GM12878 (cell line): Measurements from ENCODE around the gene GTPBP1. TPM values are rescaled to one million over a fixed set of nuclear protein-coding genes. Genes with fewer than 3 reads are reported as not detected.

Source experiments
- ATAC-seq: fragments of 200-7000 bp; cut with Tn5 transposase; 3 replicates; pipeline ENCODE4 v1.9.1; 2020; ENCODE audit warnings: mild to moderate bottlenecking, moderate library complexity
- BruUV-seq: library from RNA; stranded (reverse); fragments of 400-500 nt; replicated peaks from 2 replicates; lab custom pipeline; 2021; lab: Mats Ljungman, UMichigan
- CTCF ChIA-PET: fragments of 300-600 bp; sonication (Branson Sonifier 250); formaldehyde crosslinking; extraction: SDS; loops from one replicate; lab custom pipeline; 2021; ENCODE audit warnings: inconsistent platforms; lab: Yijun Ruan, JAX
- POLR2A ChIA-PET: fragments of 350-600 bp; formaldehyde crosslinking; extraction: SDS; loops from one replicate; lab custom pipeline; 2021; ENCODE audit warnings: inconsistent platforms; lab: Charles Lee
- RAD21 ChIA-PET: fragments of 300-600 bp; sonication (Branson Sonifier 250); formaldehyde crosslinking; loops from one replicate; lab custom pipeline; 2023; ENCODE audit warnings: antibody characterized with exemption; ENCODE audit not compliant: unreplicated experiment; lab: Charles Lee
- SMC1A ChIA-PET: fragments of 300-600 bp; sonication (Branson Sonifier 250); formaldehyde crosslinking; loops from one replicate; lab custom pipeline; 2023; ENCODE audit not compliant: unreplicated experiment, uncharacterized antibody; lab: Charles Lee
- DNase-seq: peaks from one replicate; pipeline ENCODE4 v3.0.0-alpha.2; 2011; ENCODE audit warnings: low read depth, low spot score
- FAIRE-seq: peaks from 3 replicates; lab custom pipeline; 2011; peaks lifted over from hg19 to GRCh38; lab: Jason Lieb, UNC
- H2AFZ ChIP-seq: 2 replicates; pipeline ENCODE4 v1.6.0; 2011; ENCODE audit warnings: low read depth, low read length, control low read depth; ENCODE audit not compliant: control insufficient read depth
- H3K27ac ChIP-seq: 2 replicates; pipeline ENCODE4 v1.5.1; 2011; ENCODE audit warnings: control low read depth; ENCODE audit not compliant: control insufficient read depth, insufficient read depth
- H3K27me3 ChIP-seq, 2 experiments: replicated peaks in 1 of 2; 2 replicates each; pipeline versions ENCODE4 v1.6.0 to v1.6.1; 2011; ENCODE audit warnings: low read length in 1 of 2; ENCODE audit not compliant: control insufficient read depth in 2 of 2, insufficient read depth in 2 of 2
- H3K36me3 ChIP-seq, 2 experiments: 2 replicates each; pipeline ENCODE4 v1.5.1; 2011; ENCODE audit warnings: low read length in 1 of 2; ENCODE audit not compliant: control insufficient read depth in 2 of 2, insufficient read depth in 2 of 2
- H3K4me1 ChIP-seq: 2 replicates; pipeline ENCODE4 v1.6.1; 2011; ENCODE audit warnings: mild to moderate bottlenecking, low read length, moderate library complexity, mixed read lengths; ENCODE audit not compliant: control insufficient read depth, insufficient read depth
- H3K4me2 ChIP-seq: 2 replicates; pipeline ENCODE4 v1.6.0; 2011; ENCODE audit warnings: control low read depth; ENCODE audit not compliant: control insufficient read depth, insufficient read depth
- H3K4me3 ChIP-seq: fragments of 200-600 bp; sonication (generic); 2 replicates; pipeline ENCODE4 v1.5.1; 2016
- H3K79me2 ChIP-seq: 2 replicates; pipeline ENCODE4 v1.6.0; 2011; ENCODE audit warnings: low read length; ENCODE audit not compliant: control insufficient read depth, insufficient read depth
- H3K9ac ChIP-seq: 2 replicates; pipeline ENCODE4 v1.8.0; 2011; ENCODE audit warnings: low read length, control low read depth, mixed read lengths; ENCODE audit not compliant: control insufficient read depth, insufficient read depth
- H3K9me3 ChIP-seq: replicated peaks from 3 replicates; pipeline ENCODE4 v1.5.1; 2011; ENCODE audit warnings: mild to moderate bottlenecking, low read length; ENCODE audit not compliant: control insufficient read depth, insufficient read depth
- H4K20me1 ChIP-seq: 2 replicates; pipeline ENCODE4 v1.6.0; 2011; ENCODE audit not compliant: control insufficient read depth, insufficient read depth
- IKZF1 ChIP-seq: fragments of 450-650 bp; conservative IDR thresholded peaks from 2 replicates; pipeline ENCODE4 v1.6.1; 2017; ENCODE audit warnings: antibody characterized with exemption, mild to moderate bottlenecking
- KLF5 ChIP-seq: fragments of 450-650 bp; IDR thresholded peaks from 2 replicates; pipeline ENCODE4 v1.6.1; 2014; ENCODE audit warnings: mild to moderate bottlenecking; ENCODE audit not compliant: partially characterized antibody
- NBN ChIP-seq: fragments of 450-650 bp; IDR thresholded peaks from 2 replicates; pipeline ENCODE4 v1.6.1; 2016
- NFYB ChIP-seq: IDR thresholded peaks from 2 replicates; pipeline ENCODE4 v1.6.1; 2011; ENCODE audit warnings: low read depth, mild to moderate bottlenecking, low read length, improper control_type of control experiment, moderate library complexity; ENCODE audit not compliant: insufficient read depth
- RAD51 ChIP-seq: fragments of 450-650 bp; IDR thresholded peaks from 2 replicates; pipeline ENCODE4 v1.6.1; 2016; ENCODE audit warnings: moderate library complexity, mild to moderate bottlenecking, inconsistent platforms
- RFX5 ChIP-seq: IDR thresholded peaks from 2 replicates; pipeline ENCODE4 v1.6.1; 2011; ENCODE audit warnings: low read depth, low read length, improper control_type of control experiment
- SIN3A ChIP-seq: IDR thresholded peaks from 2 replicates; pipeline ENCODE4 v1.6.1; 2012; ENCODE audit warnings: low read depth, low read length, improper control_type of control experiment
- TARDBP ChIP-seq: IDR thresholded peaks from 2 replicates; pipeline ENCODE4 v1.6.1; 2016; ENCODE audit warnings: borderline replicate concordance
- TBL1XR1 ChIP-seq: IDR thresholded peaks from 2 replicates; pipeline ENCODE4 v1.6.1; 2012; ENCODE audit warnings: low read depth, low read length, improper control_type of control experiment
- ZNF24 ChIP-seq: fragments of 450-650 bp; IDR thresholded peaks from 2 replicates; pipeline ENCODE4 v1.6.1; 2017; ENCODE audit warnings: antibody characterized with exemption, mild to moderate bottlenecking
- WGBS: methylation state at CpG from one replicate; pipeline ENCODE4 v1.1.6; 2016; ENCODE audit warnings: low lambda C conversion rate; ENCODE audit not compliant: insufficient replicate concordance, insufficient coverage; ENCODE audit errors: missing lambda C conversion rate; 5-methylcytosine and 5-hydroxymethylcytosine counted together
- in situ Hi-C: fragments of 300-500 bp; cut with MboI; formaldehyde crosslinking; loops from 9 replicates; pipeline ENCODE4 v1.14.3; 2018; ENCODE audit warnings: mixed read lengths
- intact Hi-C: fragments of 100-400 bp; cut with micrococcal nuclease; formaldehyde crosslinking; loops from one replicate; pipeline ENCODE4 v1.14.2; 2022; ENCODE audit not compliant: unreplicated experiment
- polyA plus RNA-seq, 11 experiments: library from polyadenylated mRNA; depleted of rRNA in 4 of 11; unstranded in 6 of 11; stranded (reverse) in 5 of 11; fragments of >200 nt; fragmentation: Nextera tagmentation in 4 of 11; fragmentation: Illumina TruSeq in 1 of 11; extraction: Ambion mirVana in 4 of 11; extraction: Trizol in 1 of 11; gene quantifications; 1 replicate in 1 of 11; 2 replicates in 10 of 11; pipeline versions ENCODE4 v1.2.1 to v1.2.3, GENCODE V29; 2011 to 2016; ENCODE audit warnings: inconsistent platforms in 2 of 11, missing spikeins in 2 of 11, low read depth in 1 of 11
- total RNA-seq, 4 experiments: library from RNA; depleted of rRNA in 3 of 4; stranded (reverse); fragments of >200 nt in 3 of 4; fragmentation: Illumina TruSeq in 1 of 4; extraction: Trizol in 1 of 4; gene quantifications; 2 replicates each; pipeline versions ENCODE4 v1.2.1 to v1.2.3, GENCODE V29; 2013 to 2021
- TF ChIP-seq, protein P1 (sequence below): fragments of 450-650 bp; formaldehyde crosslinking; IDR thresholded peaks from 2 replicates; pipeline ENCODE4 v1.4.0; 2020; ENCODE audit warnings: mild to moderate bottlenecking, moderate library complexity
- TF ChIP-seq, protein P2 (sequence below): IDR thresholded peaks from 2 replicates; pipeline ENCODE4 v1.6.1; 2012; ENCODE audit warnings: low read depth, low read length, improper control_type of control experiment
- TF ChIP-seq, protein P3 (sequence below): IDR thresholded peaks from 2 replicates; pipeline ENCODE4 v1.6.1; 2011; ENCODE audit warnings: mild to moderate bottlenecking, low read depth, low read length, moderate library complexity; ENCODE audit not compliant: insufficient replicate concordance

GTPBP1 gene
- total and polyA plus RNA-seq, 10 of the 15 experiments (the other 5 are each of a cell fraction or from before 2014, with no cell fraction given), result 0.89 to 63.1 (median 34.2) TPM

DNA sequence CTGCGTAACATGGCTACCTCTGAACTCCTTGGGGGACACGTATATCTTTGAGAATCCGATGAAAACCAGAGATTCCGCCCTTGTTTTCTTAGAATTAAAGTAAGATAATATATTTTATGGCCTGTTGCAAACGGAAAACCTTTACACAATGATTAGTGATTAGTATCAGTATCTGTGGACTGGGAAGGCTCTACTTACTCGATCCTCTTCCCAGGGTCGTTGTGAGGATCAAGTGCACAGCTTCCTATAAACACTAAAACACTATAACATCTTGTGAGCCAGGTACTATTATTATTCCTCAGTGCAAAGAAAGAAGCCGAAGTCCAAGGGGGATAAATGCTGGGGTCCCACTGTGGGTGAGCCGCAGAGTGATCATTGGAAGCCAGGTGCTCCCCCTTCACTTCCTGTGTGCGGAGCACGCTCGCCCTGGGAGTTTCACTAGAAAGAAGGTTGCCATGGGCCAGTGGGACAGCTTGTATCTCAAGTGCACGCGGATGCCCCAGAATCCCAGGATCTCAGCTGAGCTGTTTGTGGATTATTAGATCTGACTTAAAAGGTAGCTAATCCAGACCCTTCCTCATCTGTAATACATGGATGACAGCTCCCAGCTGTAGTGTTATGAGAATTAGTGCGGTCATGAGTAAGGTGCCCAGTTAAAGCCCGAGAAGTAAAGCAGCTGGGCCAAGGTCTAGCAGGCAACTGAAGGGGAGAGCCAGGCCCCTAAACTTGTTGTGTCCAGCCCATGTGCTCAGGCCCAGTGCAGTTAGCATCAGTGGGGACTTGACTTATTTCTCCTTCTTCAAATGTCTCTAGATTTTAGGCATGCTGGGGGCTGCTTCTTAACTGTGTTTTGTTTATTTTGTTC, 48.5 kb upstream of the GTPBP1 start:
- H3K27me3 ChIP-seq, result no peaks in the 10 kb centered on the region
- H3K9me3 ChIP-seq, result no peaks in the 10 kb centered on the region
- in situ Hi-C loops, result no loop called here
- H3K36me3 ChIP-seq, result no peaks in the 10 kb centered on the region
- SMC1A ChIA-PET, result interaction anchor here (0.7 to 2.0 kb wide), 3 partner anchors 10 to 51 kb away, joined by 3 to 11 read pairs (median 3); no protein-coding TSS in a partner anchor
- H3K4me2 ChIP-seq, result peak overlapping the region; percentile 73
- no peaks in the 10 kb centered on the region for H4K20me1 ChIP-seq
- peak overlapping the region; percentile 86 for H3K4me3 ChIP-seq
- H2AFZ ChIP-seq, result peak overlapping the region; percentile 100
- CTCF ChIA-PET, result interaction anchor here (2.1 kb wide), 1 partner anchor 24 kb away, joined by 5 read pairs; the partner anchor contains the start of gene TOMM22
- H3K79me2 ChIP-seq, result peaks cover 11% of the 10 kb centered on the region
- WGBS, result under 1% methylated on average over 16 of the region's 16 CpGs
- no TSS peak for BruUV-seq
- DNase-seq, result no peak
- H3K9ac ChIP-seq, result peak overlapping the region; percentile 96
- H3K27ac ChIP-seq, result peak overlapping the region; percentile 99
- intact Hi-C loops, result no loop called here
- H3K4me1 ChIP-seq, result peaks cover 5% of the 10 kb centered on the region
- FAIRE-seq, result no peak
- RAD21 ChIA-PET, result interaction anchor here (1.0 to 1.6 kb wide), 3 partner anchors 9 to 605 kb away, joined by 3 to 5 read pairs (median 3); partner anchors contain the start of gene TOMM22
- peak; percentile 73 for ATAC-seq
- POLR2A ChIA-PET, result interaction anchor here (1.8 kb wide), 1 partner anchor 41 kb away, joined by 5 read pairs; no protein-coding TSS in a partner anchor
- no peak for TF ChIP-seq SIN3A
- TF ChIP-seq ZNF24, result no peak
- no peak for TF ChIP-seq NBN
- peak; percentile 50 for TF ChIP-seq IKZF1
- no peak for TF ChIP-seq KLF5
- TF ChIP-seq TARDBP, result no peak
- TF ChIP-seq, protein P1, sequence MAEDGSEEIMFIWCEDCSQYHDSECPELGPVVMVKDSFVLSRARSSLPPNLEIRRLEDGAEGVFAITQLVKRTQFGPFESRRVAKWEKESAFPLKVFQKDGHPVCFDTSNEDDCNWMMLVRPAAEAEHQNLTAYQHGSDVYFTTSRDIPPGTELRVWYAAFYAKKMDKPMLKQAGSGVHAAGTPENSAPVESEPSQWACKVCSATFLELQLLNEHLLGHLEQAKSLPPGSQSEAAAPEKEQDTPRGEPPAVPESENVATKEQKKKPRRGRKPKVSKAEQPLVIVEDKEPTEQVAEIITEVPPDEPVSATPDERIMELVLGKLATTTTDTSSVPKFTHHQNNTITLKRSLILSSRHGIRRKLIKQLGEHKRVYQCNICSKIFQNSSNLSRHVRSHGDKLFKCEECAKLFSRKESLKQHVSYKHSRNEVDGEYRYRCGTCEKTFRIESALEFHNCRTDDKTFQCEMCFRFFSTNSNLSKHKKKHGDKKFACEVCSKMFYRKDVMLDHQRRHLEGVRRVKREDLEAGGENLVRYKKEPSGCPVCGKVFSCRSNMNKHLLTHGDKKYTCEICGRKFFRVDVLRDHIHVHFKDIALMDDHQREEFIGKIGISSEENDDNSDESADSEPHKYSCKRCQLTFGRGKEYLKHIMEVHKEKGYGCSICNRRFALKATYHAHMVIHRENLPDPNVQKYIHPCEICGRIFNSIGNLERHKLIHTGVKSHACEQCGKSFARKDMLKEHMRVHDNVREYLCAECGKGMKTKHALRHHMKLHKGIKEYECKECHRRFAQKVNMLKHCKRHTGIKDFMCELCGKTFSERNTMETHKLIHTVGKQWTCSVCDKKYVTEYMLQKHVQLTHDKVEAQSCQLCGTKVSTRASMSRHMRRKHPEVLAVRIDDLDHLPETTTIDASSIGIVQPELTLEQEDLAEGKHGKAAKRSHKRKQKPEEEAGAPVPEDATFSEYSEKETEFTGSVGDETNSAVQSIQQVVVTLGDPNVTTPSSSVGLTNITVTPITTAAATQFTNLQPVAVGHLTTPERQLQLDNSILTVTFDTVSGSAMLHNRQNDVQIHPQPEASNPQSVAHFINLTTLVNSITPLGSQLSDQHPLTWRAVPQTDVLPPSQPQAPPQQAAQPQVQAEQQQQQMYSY (CRISPR knock-in tag), result no peak
- TF ChIP-seq, protein P2, sequence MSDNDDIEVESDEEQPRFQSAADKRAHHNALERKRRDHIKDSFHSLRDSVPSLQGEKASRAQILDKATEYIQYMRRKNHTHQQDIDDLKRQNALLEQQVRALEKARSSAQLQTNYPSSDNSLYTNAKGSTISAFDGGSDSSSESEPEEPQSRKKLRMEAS, result peak; percentile 55; the same call in 1 of the 2 replicates
- 0 out of 2 replicates have a peak, but pooled peaks have one; percentile 22 for TF ChIP-seq NFYB
- TF ChIP-seq RAD51, result no peak
- TF ChIP-seq, protein P3, sequence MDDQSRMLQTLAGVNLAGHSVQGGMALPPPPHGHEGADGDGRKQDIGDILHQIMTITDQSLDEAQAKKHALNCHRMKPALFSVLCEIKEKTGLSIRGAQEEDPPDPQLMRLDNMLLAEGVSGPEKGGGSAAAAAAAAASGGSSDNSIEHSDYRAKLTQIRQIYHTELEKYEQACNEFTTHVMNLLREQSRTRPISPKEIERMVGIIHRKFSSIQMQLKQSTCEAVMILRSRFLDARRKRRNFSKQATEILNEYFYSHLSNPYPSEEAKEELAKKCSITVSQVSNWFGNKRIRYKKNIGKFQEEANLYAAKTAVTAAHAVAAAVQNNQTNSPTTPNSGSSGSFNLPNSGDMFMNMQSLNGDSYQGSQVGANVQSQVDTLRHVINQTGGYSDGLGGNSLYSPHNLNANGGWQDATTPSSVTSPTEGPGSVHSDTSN, result no peak
- TF ChIP-seq RFX5, result no peak
- no peak for TF ChIP-seq TBL1XR1
